SK-N-SH treated with all-trans-retinoic acid at 6 μM for 48 hours (cell line): ENCODE measurements around the gene MYO9A.

Experiments used
- ATAC-seq: fragments of 200-7000 bp; cut with Tn5 transposase; 3 replicates; pipeline ENCODE4 v1.9.1; 2020; ENCODE audit warnings: mild to moderate bottlenecking, moderate library complexity
- ARNTL ChIP-seq: fragments of 450-650 bp; formaldehyde crosslinking; IDR thresholded peaks from 2 replicates; pipeline ENCODE4 v1.5.0; 2020; ENCODE audit warnings: low read depth, mild to moderate bottlenecking, moderate library complexity, borderline replicate concordance
- BACH2 ChIP-seq: fragments of 250-450 bp; sonication (Bioruptor Pico); IDR thresholded peaks from 2 replicates; pipeline ENCODE4 v1.9.0; 2021; ENCODE audit warnings: mild to moderate bottlenecking, borderline replicate concordance
- CREB5 ChIP-seq: fragments of 250-450 bp; sonication (Bioruptor Pico); IDR thresholded peaks from 2 replicates; pipeline ENCODE4 v1.5.1; 2020; ENCODE audit warnings: low read depth, mild to moderate bottlenecking, moderate library complexity
- CSDC2 ChIP-seq: fragments of 250-450 bp; sonication (Bioruptor Pico); IDR thresholded peaks from 2 replicates; pipeline ENCODE4 v1.5.0; 2020; ENCODE audit warnings: mild to moderate bottlenecking, moderate library complexity
- ESRRG ChIP-seq: fragments of 250-450 bp; sonication (Bioruptor Pico); IDR thresholded peaks from 2 replicates; pipeline ENCODE4 v1.6.1; 2021; ENCODE audit warnings: mild to moderate bottlenecking
- GLIS3 ChIP-seq: fragments of 250-450 bp; sonication (Bioruptor Pico); IDR thresholded peaks from 2 replicates; pipeline ENCODE4 v1.5.0; 2020; ENCODE audit warnings: mild to moderate bottlenecking, moderate library complexity
- ISL1 ChIP-seq: fragments of 250-450 bp; sonication (Bioruptor Pico); IDR thresholded peaks from 2 replicates; pipeline ENCODE4 v2.1.2; 2022; ENCODE audit warnings: mild to moderate bottlenecking, moderate library complexity
- OSR1 ChIP-seq: fragments of 250-450 bp; sonication (Bioruptor Pico); IDR thresholded peaks from 2 replicates; pipeline ENCODE4 v1.8.0; 2022; ENCODE audit warnings: moderate library complexity, mild to moderate bottlenecking, inconsistent platforms
- PATZ1 ChIP-seq: fragments of 250-450 bp; sonication (Bioruptor Pico); IDR thresholded peaks from 2 replicates; pipeline ENCODE4 v1.8.0; 2020; ENCODE audit warnings: mild to moderate bottlenecking, moderate library complexity, borderline replicate concordance
- POU6F1 ChIP-seq: fragments of 250-450 bp; sonication (Bioruptor Pico); IDR thresholded peaks from 2 replicates; pipeline ENCODE4 v1.8.0; 2021; ENCODE audit warnings: low read depth, mild to moderate bottlenecking, moderate library complexity, borderline replicate concordance
- PPARA ChIP-seq: fragments of 250-450 bp; sonication (Bioruptor Pico); IDR thresholded peaks from 2 replicates; pipeline ENCODE4 v1.5.0; 2020; ENCODE audit warnings: mild to moderate bottlenecking, borderline replicate concordance
- RARB ChIP-seq: fragments of 250-450 bp; sonication (Bioruptor Pico); IDR thresholded peaks from 2 replicates; pipeline ENCODE4 v1.8.0; 2021; ENCODE audit warnings: mild to moderate bottlenecking, moderate library complexity
- SNAI2 ChIP-seq: fragments of 250-450 bp; sonication (Bioruptor Pico); IDR thresholded peaks from 2 replicates; pipeline ENCODE4 v1.5.0; 2020; ENCODE audit warnings: mild to moderate bottlenecking, moderate library complexity
- TCF4 ChIP-seq: fragments of 250-450 bp; sonication (Bioruptor Pico); IDR thresholded peaks from 2 replicates; pipeline ENCODE4 v1.8.0; 2021; ENCODE audit warnings: mild to moderate bottlenecking, moderate library complexity, borderline replicate concordance
- TOX ChIP-seq: fragments of 250-450 bp; sonication (Bioruptor Pico); IDR thresholded peaks from 2 replicates; pipeline ENCODE4 v1.8.0; 2021; ENCODE audit warnings: mild to moderate bottlenecking, moderate library complexity, borderline replicate concordance
- TSHZ2 ChIP-seq: fragments of 250-450 bp; sonication (Bioruptor Pico); IDR thresholded peaks from 2 replicates; pipeline ENCODE4 v1.5.0; 2020; ENCODE audit warnings: mild to moderate bottlenecking, moderate library complexity
- ZC3H10 ChIP-seq: fragments of 250-450 bp; sonication (Bioruptor Pico); IDR thresholded peaks from 2 replicates; pipeline ENCODE4 v1.5.1; 2021; ENCODE audit warnings: mild to moderate bottlenecking, moderate library complexity
- ZFP3 ChIP-seq: fragments of 250-450 bp; sonication (Bioruptor Pico); IDR thresholded peaks from 2 replicates; pipeline ENCODE4 v1.5.0; 2020; ENCODE audit warnings: mild to moderate bottlenecking, moderate library complexity
- ZFP30 ChIP-seq: fragments of 450-650 bp; formaldehyde crosslinking; IDR thresholded peaks from 2 replicates; pipeline ENCODE4 v1.5.0; 2022; ENCODE audit warnings: mild to moderate bottlenecking, moderate library complexity
- ZNF565 ChIP-seq: fragments of 450-650 bp; formaldehyde crosslinking; conservative IDR thresholded peaks from 2 replicates; pipeline ENCODE4 v1.5.0; 2020; ENCODE audit warnings: low read depth, mild to moderate bottlenecking, moderate library complexity
- ZNF70 ChIP-seq: fragments of 450-650 bp; formaldehyde crosslinking; IDR thresholded peaks from 2 replicates; pipeline ENCODE4 v1.5.0; 2020; ENCODE audit warnings: mild to moderate bottlenecking, moderate library complexity
- ZNF8 ChIP-seq: fragments of 450-650 bp; formaldehyde crosslinking; IDR thresholded peaks from 2 replicates; pipeline ENCODE4 v1.5.0; 2020; ENCODE audit warnings: mild to moderate bottlenecking, moderate library complexity

Gene MYO9A

GRCh38 chr15:72034859-72035650 lies 82.9 kb downstream of the MYO9A start:
- ATAC-seq, result no peak
- TF ChIP-seq PPARA (CRISPR knock-in tag), result no peak
- no peak for TF ChIP-seq ZFP3 (CRISPR knock-in tag)
- no peak for TF ChIP-seq OSR1
- TF ChIP-seq TCF4 (CRISPR knock-in tag), result no peak
- TF ChIP-seq TOX (CRISPR knock-in tag), result no peak
- no peak for TF ChIP-seq TSHZ2 (CRISPR knock-in tag)
- no peak for TF ChIP-seq ZC3H10
- no peak for TF ChIP-seq ZFP30 (CRISPR knock-in tag)
- TF ChIP-seq BACH2 (CRISPR knock-in tag), result no peak
- no peak for TF ChIP-seq POU6F1 (CRISPR knock-in tag)

- no peak for TF ChIP-seq ZNF565 (CRISPR knock-in tag)
- TF ChIP-seq ARNTL (CRISPR knock-in tag), result no peak
- TF ChIP-seq POU6F1 (CRISPR knock-in tag), result no peak
- TF ChIP-seq TCF4 (CRISPR knock-in tag), result no peak
- no peak for TF ChIP-seq RARB (CRISPR knock-in tag)
- TF ChIP-seq GLIS3 (CRISPR knock-in tag), result no peak
- no peak for TF ChIP-seq PATZ1 (CRISPR knock-in tag)
- no peak for TF ChIP-seq ZNF70 (CRISPR knock-in tag)
- no peak for TF ChIP-seq CSDC2 (CRISPR knock-in tag)
- no peak for TF ChIP-seq CREB5 (CRISPR knock-in tag)
- no peak for TF ChIP-seq TOX (CRISPR knock-in tag)
- no peak for TF ChIP-seq ISL1 (CRISPR knock-in tag)
- TF ChIP-seq BACH2 (CRISPR knock-in tag), result no peak
- TF ChIP-seq SNAI2 (CRISPR knock-in tag), result no peak
- TF ChIP-seq ZNF8 (CRISPR knock-in tag), result no peak
- no peak for TF ChIP-seq ESRRG (CRISPR knock-in tag)
- no peak for TF ChIP-seq TSHZ2 (CRISPR knock-in tag)
- TF ChIP-seq ZFP30 (CRISPR knock-in tag), result no peak
- no peak for ATAC-seq
Observed at GRCh38 chr15:72034351-72034750, 83.6 kb downstream of the MYO9A start.
